GM12892 (cell line): ENCODE results near the gene JAKMIP1.

Source experiments
- POLR2A ChIP-seq: IDR thresholded peaks from 2 replicates; pipeline ENCODE4 v1.6.1; 2011; ENCODE audit warnings: low read depth, low read length, control low read depth
- POLR2AphosphoS5 ChIP-seq: IDR thresholded peaks from 2 replicates; pipeline ENCODE4 v1.6.1; 2011; ENCODE audit warnings: low read depth, low read length, control low read depth
- TAF1 ChIP-seq: IDR thresholded peaks from 2 replicates; pipeline ENCODE4 v1.6.1; 2011; ENCODE audit warnings: low read depth, mild to moderate bottlenecking, control low read depth, low read length, borderline replicate concordance

DNA sequence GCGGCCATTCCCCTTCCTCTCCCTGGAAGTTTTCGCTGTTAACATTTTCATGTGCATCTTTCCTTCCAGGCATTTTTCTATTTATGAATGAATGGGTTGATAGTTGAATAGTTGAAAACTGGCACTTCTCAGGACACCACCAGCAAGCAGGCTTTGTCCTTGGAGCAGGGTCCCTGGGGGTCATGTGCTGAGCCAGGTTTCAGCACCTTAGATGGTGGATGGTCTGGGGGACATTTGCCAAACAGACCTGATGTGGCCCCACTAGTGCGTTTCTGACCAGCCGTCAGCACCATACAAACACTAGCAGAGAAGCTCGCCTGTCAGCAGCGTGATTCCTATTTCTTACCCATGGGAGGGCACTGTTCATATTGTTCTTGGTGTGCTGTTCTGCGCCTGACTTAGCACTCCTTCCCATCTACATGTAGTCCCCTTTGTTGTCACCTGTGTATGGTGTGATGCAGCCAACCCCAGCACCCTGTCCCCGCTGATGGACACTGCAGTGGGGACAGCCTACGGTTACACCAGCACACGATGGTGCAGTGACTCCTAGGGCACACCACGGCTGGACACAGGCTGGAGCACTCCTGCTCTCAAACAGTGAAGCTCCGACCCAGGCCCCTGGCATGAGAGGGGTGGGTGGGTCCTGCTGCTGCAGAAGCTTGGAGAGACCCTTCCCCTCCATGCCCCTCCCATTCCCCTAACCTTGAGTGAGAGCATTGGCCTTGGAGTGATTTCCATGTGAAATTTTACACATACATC lies 42.1 kb upstream of the JAKMIP1 start:
- no peak for TF ChIP-seq POLR2A
- TF ChIP-seq POLR2AphosphoS5, result no peak
- TF ChIP-seq TAF1, result no peak
